HG03280 (cell line): ENCODE measurements around the gene ANGEL2.
"Not testable (repeated sequence)": the region's sequence is repeated elsewhere in the genome, so short reads cannot be mapped to it uniquely, and the experiment has no call there.

Experiments
- ATAC-seq: cut with Tn5 transposase; IDR thresholded peaks from one replicate; pipeline ENCODE4 v1.9.1; 2021; ENCODE audit warnings: mild to moderate bottlenecking, moderate library complexity; ENCODE audit not compliant: unreplicated experiment

ANGEL2 gene, protein sequence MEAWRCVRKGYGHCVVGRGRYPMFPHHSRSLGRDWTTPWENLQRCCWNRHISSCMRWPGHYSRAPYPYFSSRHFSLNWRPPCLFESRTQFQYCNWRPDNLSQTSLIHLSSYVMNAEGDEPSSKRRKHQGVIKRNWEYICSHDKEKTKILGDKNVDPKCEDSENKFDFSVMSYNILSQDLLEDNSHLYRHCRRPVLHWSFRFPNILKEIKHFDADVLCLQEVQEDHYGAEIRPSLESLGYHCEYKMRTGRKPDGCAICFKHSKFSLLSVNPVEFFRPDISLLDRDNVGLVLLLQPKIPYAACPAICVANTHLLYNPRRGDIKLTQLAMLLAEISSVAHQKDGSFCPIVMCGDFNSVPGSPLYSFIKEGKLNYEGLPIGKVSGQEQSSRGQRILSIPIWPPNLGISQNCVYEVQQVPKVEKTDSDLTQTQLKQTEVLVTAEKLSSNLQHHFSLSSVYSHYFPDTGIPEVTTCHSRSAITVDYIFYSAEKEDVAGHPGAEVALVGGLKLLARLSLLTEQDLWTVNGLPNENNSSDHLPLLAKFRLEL

DNA sequence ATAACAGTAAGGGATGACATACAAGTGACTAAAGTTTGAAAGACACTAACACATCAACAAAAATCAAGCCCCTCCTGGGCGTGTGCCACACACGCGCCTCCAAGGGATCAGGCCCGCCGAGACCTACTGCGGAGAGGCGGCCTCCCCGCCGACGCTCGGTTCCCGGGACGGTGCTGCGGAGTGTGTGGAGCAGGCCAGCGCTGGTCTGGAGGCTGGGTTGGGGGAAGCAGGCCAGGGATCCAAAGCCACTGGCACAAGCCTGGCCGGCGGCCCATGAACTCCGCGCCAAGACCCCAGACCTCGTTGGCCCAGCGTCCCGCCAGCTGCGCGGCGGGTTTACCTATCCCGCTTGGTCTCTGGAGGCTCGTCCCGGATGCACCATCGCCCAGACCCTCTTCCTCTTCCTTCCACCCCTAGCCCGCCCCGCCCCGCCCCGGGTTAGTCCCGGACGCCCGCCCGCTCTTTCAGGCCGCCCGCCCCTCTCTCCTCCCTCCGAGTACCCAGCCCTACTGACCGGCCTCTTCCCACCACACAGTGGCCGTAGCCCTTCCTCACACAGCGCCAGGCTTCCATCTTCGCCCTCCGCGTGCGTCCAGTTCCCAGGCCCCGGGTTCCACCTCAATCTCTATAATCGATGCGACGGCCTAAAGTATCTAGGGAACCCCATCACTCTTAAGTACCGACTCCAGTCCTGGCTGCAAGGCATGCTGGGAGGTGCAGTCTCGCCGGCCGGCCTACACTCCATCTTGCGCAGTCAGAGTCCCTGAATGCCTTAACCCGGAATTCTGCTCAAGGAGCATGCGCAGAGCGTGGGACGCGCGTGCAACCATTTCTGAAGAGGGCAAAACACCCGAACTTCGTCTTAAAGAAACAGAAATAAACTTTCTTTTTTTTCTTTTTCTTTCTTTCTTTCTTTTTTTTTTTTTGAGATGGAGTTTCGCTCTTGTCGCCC is at the start of gene ANGEL2:
Gene ANGEL2, minus strand, starts transcription at position 769 of the 952 bp plus-strand sequence. Its CDS starts 196 bp downstream, at position 573.
- peak; percentile 95 for ATAC-seq

DNA sequence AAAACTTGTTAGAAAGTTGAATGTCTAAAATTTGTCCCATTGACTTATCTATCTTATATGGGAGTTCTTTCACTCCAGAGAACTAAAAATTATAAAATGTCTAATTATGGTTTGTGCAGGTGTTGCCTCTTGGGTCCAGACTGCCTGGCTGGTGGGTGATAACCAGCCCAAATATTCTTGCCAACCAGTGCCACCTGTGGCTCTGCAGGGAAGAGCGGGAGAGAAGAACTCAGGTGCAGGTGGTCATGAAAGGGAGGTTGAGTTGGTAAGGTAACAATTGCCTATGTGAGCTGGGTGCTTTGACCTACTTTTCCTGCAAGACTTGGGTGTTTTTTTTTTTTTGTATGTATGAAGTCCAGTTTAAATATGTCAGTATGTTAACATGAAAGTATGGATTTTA is 45.6 kb upstream of the ANGEL2 start:
- no peak for ATAC-seq

DNA sequence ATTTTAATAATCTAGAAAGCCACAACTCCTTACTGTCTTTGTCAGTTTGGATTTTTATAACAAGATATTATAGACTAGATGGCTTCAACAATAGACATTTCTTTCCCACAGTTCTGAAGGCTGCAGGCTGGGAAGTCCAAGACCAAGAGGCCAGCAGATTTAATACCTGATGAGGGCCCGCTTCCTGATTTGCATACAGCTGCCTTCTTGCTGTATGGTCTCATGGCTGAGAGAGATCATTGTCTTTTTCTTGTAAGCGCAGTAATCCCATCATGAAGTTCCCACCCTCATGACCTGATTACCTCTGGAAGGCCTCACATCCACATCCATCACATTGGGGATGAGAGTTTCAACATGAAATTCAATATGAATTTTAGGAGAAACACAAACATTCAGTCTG is 45.2 kb upstream of the ANGEL2 start:
- no peak for ATAC-seq

DNA sequence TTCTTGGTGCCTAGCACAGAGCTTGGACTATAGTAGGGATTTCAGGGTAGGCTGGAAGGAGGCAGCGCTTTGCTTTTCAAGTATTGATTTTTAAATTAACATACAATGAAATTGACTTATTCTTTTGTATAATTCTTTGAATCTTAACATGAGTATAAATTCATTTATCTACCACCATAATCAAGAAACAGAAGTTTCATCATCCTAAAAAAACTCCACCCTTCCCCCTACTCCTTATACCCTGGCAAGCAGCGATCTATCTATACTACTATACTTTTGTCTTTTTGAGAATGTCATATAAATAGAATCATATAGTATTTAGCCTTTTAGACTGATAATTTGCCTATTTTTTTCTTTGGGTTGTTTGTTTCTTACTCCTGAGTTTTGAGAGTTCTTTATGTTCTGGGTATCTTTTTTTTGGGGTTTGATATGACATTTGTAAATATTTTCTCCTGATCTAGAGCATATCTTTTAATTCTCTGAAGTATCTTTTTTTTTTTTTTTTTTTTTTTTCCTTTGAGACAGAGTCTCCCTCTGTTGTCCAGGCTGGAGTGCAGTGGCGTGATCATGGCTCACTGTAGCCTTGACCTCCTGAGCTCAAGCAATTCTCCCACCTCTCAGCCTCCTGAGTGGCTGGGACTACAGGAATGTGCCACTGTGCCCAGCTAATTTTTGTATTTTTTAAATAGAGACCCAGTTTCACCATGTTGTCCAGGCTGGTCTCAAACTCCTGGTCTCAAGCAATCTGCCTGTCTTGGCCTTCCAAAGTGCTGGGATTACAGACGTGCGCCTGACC is 41.8 kb upstream of the ANGEL2 start:
- ATAC-seq = no peak

DNA sequence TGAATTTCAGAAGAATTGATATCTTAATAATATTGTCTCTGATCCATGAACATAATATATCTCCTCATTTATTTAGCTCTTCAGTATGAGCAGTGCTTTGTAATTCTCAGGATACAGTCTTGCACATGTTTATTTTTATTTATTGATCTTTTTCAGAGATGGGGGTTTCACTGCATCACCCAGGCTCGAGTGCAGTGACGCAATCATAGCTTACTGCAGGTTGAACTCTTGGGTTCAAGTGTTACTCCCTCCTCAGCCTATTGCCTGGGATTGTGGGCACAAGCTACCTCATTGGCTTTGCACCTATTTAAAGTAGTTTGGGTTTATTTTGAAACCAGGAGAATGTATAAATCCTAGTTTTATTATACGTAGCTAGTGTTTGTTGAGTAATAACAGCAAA is 40.1 kb upstream of the ANGEL2 start:
- ATAC-seq = no peak

DNA sequence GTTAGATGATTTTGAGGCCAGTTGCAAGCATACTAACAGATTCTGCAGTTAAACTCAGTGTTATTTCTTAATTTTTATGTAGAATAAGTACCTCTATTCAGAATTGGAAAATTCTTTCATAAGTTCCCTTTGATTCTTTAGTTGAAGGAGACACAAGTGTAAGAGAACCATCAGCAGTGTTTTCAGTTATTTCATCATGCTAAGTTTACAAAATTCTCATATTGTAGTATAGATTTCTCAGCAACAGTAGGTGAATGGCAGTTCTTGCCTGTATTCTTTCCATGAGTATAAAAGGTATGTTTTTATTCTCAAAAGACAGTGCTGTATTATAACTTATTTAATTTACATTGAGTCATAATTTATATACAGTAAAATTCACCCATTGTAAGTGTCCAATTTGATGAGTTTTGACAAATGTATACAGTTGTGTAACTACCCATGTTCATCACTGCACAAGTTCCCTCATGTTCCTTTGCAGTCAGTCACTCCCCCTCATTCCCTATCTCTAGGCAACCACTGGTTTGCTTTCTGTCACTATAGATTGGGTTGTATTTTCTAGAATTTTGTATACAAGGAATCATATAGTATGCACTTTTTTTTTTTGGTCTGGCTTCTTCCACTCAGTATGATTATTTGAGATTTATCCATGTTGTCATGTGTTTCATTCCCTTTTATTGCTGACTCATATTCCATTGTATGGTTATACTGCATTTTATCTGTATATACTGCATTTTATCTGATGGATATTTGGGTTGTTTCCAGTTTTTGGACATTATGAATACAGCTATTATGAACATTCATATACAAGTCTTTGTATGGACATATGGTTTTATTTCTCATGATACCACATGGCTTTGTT is 39.3 kb upstream of the ANGEL2 start:
- ATAC-seq = no peak

DNA sequence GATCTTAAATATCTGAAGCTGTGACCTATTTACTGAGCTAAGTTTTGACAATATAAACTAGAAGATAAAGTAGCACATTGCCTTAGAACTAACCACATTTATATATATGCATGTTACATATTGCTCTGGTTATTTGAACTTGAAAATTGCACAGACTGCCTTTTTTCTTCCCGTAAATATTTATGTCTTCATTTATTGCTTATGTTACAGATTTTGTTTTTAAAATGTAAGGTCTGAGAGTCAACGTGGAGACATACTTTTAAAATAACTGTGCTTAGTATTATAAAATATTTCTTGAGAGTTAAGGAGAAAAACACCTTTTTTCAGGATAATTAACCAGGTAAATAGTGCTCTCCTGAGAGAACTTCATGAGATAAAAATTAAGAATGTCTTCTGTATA is 38.5 kb upstream of the ANGEL2 start:
- ATAC-seq = no peak

DNA sequence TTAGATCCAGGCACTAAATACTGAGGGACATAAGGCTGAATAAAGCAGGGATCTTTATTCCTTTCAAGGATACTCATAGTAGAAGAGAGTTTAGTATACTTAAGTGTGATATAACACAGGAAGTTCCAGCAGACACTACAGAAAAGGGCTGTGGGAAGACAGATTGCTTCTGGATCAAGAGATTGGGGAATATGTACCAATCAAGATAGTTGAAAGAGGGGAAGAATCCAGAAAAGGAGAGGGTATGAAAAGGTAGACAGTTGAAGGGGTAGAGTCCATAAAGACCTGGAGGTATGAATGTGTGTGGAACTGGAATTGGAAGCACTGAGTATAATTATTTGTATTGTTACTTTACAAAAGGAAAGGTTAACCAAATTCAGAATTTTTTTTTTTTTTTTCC is 37.8 kb upstream of the ANGEL2 start:
- no peak for ATAC-seq

DNA sequence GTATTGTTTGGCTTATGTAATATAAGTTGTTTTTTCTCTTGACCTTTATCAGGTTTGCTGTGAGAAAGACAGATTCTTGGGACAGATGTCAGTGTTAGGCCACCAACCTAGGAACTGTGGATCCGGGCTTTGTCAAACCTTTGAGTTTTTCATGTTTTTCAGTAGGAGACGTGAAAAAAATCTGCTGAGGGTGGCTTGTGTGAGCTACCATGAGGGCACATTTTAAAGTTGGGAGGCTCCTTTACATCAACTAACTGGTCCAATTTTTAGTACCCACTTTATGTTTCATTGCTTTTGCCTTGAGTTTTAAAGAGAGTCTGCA is 36.2 kb upstream of the ANGEL2 start:
- ATAC-seq = no peak

DNA sequence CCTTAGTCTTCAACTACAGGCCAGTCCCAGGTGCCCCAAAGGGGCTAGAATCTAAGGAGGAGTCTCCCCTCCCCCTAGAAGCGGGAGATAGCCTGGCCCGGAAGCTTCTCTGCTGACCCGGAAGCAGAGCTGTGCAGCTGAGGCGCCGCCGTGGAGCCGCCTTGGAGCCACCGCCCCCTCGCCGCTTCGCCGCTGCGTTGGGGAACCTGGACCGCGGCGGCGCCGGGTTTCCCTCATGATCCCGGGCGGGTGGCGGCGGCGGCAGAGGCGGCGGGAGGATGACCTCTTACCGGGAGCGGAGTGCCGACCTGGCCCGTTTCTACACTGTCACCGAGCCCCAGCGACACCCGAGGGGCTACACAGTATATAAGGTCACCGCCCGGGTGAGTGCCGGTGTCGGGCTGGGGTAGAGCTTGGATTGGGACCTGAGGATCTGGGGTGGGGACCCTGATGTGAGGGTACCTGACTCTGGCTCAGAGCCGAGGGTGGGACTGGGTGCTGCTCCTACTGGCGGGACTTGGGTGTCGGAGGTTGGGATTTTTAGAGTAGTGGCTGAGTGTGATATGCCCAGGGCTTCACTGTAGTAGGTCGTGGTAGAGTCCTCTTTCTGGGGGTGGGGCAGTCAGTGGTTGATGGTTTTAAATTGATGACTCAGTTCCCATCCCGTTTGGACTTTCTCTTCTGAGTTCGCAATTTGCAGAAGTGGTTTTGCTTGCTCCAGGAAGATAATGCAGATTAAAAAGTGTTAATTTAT is 35.6 kb upstream of the ANGEL2 start, which contains the start of gene RPS6KC1:
Gene RPS6KC1, plus strand, starts transcription at position 115 of the 754 bp plus-strand sequence. Its CDS starts 164 bp downstream, at position 279.
- peak; percentile 98 for ATAC-seq

DNA sequence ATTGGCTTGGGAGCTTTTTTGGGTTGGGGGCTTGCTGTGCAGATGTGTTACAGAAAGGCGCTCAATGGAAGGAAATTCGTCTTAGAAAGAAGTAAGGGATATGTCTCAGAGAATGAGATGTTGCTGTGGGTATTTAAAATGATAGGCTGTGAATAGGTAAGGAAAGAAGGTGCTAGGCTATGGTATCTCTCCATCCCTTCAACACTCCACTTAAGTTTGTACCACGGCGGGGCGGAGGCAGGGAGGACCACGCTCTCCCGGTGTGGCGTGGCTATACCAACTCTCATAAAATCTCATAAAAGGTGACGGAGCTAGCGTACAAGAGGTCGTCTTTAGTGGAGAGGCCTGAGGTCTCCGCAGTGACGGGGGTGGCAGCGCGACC is 35.1 kb upstream of the ANGEL2 start:
- ATAC-seq = peak; percentile 12

DNA sequence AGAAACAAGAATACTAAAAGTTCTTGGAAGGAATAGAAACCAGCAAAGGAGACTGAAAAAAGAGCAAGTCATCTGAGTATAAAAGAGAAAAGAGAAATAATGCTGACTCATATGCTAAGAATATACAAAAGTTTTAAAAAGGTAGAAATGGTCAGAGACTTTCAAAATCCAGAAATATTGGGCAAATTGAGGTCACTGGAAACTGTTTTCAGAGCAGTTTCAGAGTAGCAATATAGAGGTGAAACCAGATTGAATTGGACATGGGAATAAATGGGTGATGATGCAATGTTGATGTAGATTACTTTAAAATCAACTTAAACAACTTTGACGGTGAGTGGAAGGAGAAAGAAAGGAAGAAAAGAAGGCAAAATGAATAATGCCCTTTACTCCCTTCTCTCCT is 33.6 kb upstream of the ANGEL2 start:
- no peak for ATAC-seq

DNA sequence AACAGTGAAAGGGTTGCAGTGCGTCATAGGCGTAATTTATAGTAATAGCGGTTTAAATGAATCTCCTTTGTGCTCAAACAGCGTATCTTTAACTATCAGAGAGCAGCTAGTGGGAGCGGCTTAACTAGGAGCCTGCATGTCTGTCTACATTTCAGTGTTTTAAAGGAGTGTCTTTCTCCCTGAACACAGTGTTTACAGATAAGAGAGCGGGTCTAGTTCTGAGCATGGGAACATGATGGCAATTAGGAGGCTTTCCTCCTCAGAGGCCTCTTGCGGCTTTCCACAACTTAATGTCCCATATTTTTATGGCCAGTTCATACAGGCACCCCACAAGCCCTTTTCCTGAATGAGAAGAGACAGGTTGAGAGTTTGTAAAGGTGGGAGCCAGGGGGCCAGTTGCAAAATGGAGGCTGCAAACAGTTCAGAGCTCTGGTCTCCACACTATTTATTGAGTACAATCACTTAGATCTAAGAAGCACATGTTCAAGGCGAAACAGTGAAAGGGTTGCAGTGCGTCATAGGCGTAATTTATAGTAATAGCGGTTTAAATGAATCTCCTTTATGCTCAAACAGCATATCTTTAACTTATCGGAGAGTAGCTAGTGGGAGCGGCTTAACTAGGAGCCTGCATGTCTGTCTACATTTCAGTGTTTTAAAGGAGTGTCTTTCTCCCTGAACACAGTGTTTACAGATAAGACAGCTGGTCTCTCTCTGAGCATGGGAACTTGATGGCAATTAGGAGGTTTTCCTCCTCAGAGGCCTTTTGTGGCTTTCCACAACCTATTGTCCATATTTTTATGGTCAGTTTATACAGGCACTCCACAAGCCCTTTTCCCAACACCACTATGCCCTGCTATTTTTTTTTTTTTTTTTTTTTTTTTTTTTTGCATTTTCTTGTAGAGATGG is 29.9 kb upstream of the ANGEL2 start:
- not testable (repeated sequence) for ATAC-seq

DNA sequence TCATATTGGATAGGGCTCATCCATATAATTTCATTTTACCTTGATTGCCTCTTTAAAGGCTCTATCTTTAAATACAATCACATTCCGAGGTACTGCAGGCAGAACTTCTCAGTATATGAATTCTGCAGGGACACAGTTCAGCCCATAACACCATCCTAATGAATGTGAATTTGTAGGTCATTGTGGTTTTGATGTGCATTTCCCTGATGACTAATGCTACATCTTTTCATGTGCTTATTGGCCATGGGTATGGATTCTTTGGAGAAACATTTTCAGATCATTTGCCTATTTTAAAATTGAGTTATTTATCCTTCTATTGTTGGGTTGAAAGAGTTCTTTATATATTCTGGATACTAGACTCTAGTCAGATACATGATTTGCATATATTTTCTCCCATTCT is 25.8 kb upstream of the ANGEL2 start:
- ATAC-seq = no peak

DNA sequence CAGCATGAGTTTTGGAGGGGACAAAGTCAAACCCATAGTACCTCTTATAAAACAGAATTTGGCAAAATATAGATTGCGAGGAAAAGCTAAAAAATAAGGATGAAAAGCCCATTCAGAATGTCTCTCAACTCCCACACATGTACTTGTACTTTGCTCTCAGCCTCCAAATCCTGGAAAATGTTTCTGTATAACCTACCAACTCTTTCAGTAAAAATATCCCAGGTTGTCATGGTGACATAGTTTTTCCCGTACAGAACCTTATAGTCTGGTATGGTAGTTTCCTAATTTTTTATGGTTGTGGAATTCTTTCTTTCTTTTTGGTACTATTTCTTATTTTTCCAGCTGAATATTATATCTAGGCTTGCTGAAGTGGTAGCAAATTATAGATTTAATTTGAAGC is 19.9 kb upstream of the ANGEL2 start:
- no peak for ATAC-seq

DNA sequence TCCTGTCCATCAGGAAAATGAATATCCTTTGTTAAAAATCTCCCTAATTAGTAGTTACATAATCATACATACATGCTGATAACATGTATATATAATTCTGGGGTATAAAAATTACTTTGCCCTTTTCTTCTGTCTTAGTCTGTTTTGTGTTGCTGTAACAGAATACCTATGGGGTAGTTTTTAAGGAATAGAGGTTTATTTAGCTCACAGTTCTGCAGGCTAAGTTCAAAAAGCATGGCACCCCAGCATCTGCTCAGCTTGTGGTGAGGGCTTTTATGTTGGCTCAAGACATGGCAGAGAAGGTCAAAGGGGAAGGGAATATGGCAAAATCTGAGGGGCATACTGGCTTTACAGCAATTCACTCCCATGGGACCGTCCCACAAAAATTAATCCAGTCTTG is 19.0 kb upstream of the ANGEL2 start:
- no peak for ATAC-seq

DNA sequence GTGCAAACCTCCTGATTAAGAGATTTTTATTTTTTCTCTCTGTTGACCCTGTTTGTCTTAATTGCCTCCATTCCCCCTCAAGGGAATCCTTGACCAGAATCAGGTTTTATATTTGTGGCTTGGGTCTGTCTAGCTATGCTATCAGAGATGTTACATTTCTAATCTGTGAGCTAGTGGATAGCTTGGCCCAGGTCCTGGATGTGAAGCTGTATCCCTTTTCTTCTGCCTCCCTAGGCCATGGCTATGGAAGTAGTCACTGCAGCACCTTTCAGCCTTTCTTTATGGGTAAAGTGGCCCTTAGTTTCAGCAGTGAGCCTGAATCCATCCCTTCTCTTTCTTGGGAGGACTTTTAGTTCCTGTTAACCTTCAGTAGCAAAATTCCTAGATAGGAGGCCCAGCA is 17.0 kb upstream of the ANGEL2 start:
- no peak for ATAC-seq

DNA sequence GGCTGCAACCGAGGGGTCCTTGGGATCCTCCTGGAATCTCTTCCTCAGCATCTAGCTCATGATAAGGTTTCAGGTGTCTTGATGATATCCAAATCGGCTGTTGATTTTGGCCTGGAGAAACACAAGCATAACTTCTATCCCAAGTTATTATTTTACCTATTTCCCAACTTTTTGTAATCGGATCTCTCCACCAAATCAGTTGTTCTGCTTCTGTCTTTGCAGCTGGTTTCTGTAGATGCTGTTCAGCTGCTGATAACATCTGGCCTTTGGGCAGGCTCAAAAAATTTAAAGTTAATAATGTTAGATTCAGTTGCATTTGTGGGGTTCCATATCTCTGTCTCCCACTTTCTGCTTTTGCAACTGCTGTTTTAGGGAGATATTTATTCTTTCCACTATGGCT is 11.4 kb upstream of the ANGEL2 start:
- not testable (repeated sequence) for ATAC-seq
